B cell (primary cell): Measurements from ENCODE around the gene IL10.

Source experiments
- EZH2 ChIP-seq: IDR thresholded peaks from 2 replicates; pipeline ENCODE4 v1.6.1; 2012; ENCODE audit warnings: borderline replicate concordance, low read depth, mild to moderate bottlenecking, moderate library complexity, low read length; ENCODE audit not compliant: insufficient read depth, poor library complexity, severe bottlenecking
- TF ChIP-seq, protein P1 (sequence below): fragments of 200-600 bp; IDR thresholded peaks from one replicate; pipeline ENCODE4 v1.8.0; 2022; ENCODE audit warnings: antibody characterized with exemption, mild to moderate bottlenecking

DNA sequence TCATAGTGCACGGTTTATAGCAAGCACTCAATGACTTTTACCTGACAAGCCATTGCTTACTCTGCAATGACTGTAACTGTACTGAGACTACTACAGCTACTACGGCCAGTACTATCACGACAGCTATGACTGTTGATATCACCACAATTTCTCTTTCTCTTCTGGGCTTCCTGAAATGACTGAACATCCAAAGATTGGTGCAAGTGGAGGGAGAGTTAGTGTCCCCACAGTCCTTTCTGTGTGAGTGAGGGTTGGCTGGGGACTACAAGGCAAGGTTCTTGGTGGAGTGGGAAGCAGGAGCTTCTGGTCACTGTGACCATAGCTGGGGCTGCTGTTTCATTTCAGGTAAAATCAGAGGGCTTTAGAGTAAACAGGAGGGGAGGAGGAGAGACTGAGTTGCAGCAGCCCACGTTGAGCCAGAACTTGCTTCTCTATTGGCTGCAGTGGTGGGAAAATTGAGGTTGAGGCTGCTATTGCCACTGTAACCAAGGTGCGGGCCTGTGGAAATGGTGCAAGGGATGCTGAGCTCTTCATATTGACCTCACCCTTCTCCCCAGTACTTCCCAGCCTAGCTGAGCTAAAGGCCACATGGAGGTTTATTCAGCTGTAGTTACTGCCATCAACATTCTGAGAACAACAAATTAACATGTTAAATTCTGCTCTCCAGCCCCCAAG, 14.1 kb upstream of the IL10 start:
- TF ChIP-seq EZH2 = no peak
- TF ChIP-seq, protein P1, sequence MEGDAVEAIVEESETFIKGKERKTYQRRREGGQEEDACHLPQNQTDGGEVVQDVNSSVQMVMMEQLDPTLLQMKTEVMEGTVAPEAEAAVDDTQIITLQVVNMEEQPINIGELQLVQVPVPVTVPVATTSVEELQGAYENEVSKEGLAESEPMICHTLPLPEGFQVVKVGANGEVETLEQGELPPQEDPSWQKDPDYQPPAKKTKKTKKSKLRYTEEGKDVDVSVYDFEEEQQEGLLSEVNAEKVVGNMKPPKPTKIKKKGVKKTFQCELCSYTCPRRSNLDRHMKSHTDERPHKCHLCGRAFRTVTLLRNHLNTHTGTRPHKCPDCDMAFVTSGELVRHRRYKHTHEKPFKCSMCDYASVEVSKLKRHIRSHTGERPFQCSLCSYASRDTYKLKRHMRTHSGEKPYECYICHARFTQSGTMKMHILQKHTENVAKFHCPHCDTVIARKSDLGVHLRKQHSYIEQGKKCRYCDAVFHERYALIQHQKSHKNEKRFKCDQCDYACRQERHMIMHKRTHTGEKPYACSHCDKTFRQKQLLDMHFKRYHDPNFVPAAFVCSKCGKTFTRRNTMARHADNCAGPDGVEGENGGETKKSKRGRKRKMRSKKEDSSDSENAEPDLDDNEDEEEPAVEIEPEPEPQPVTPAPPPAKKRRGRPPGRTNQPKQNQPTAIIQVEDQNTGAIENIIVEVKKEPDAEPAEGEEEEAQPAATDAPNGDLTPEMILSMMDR = no peak
